ENCODE measurements around the gene ZNF10.

ZNF10 gene

GRCh38 chr12:133201888-133202287 is 71.5 kb downstream of the ZNF10 start:
- no peak for DNase-seq (ENCODE audit: low spot score)

- no peak for DNase-seq (ENCODE audit: low spot score)
These were observed 72.3 kb downstream of the ZNF10 start for GRCh38 chr12:133202493-133203343.

- no peak for DNase-seq (ENCODE audit: low spot score)
These were observed 73.2 kb downstream of the ZNF10 start for GRCh38 chr12:133203344-133204263.

- no peak for DNase-seq (ENCODE audit: low spot score)
These were observed 73.8 kb downstream of the ZNF10 start for GRCh38 chr12:133204264-133204603.

- no peak for DNase-seq (ENCODE audit: low spot score)
These were observed 76.0 kb downstream of the ZNF10 start for GRCh38 chr12:133206390-133206789.
